SKM-1 treated with dmso at 0.1 percent for 144 hours (cell line): ENCODE results near the gene DDX20.
"Not testable (repeated sequence)": the region's sequence is repeated elsewhere in the genome, so short reads cannot be mapped to it uniquely, and the experiment has no call there.

Experiments
- DNase-seq: peaks from one replicate; lab custom pipeline; 2025; ENCODE audit not compliant: unreplicated experiment; lab: John Stamatoyannopoulos, UW

DDX20 gene

DNA sequence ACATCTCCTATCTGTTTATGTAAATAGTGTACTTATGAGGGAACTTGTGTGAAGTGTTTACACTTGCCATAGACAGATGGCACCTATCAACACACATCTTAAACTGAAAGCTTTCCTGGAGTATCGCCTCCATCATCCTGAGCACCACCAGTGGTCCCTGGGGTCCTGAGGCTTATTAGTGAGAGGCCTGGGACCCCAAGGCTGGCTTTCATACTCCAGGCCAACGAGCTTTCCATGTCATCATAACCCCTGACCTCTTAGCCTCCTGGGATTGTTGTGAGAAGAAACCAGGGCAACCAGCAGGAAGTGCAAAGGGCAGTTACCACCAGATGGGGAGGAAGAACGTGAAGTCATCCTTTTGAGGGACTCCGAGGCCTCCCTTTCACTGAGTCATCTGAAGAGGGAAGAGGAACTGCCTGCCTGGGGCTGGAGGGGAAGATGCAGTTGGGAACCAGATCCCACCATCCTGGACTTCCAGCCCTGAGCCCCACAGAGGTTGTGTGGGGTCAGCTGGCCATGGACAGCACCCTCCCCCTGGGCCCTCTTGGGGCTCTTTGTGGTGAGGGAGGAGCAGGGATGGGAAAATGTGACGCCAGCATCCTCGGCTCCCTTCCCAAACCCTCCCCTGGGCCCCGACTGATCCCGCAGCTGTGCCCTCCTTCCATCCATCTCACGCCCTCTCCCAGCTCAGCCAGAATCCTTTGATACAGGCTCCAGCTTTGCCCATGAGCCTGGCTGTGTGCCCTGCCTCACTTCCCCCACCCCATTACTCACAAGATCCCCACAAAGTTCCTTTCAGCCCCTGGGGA is 22.3 kb upstream of the DDX20 start:
- DNase-seq, result peak; percentile 98

DNA sequence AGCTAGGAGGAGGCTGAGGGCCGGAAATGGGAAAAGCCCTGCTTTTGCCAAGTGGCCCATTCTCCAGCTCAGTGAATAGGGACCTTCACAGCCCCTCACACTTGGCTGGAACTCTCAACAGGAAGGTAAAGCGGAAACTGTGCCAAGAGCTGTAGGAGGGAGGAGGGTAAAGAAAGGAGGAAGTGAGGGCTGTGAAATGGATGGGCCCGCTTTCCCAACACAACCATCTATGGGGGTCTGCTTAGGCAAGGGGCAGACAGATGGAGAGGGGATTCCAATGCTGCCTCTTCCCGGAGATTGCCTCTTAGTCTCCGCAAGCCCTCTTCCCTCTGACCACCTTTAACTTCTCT is 21.7 kb upstream of the DDX20 start:
- DNase-seq, result peak; percentile 87

DNA sequence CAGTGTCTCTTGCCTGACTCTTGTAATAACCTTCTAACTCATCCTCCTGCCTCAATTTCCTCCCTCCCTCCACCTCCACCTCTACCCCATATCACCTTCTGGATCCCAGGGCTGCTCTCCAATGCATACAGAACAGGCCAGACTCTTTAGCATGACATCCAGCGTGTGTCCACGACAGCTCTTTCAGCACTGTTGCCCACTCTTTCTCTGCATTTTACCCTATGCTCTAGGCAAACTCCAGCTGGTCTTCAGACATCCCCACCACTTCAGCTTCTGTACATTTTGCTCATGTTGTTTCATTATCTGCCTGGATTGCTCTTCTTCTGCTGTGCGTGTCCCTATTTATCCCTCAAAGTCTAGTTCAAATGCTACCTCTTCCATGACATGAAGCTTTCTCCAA is 21.3 kb upstream of the DDX20 start:
- DNase-seq, result no peak

DNA sequence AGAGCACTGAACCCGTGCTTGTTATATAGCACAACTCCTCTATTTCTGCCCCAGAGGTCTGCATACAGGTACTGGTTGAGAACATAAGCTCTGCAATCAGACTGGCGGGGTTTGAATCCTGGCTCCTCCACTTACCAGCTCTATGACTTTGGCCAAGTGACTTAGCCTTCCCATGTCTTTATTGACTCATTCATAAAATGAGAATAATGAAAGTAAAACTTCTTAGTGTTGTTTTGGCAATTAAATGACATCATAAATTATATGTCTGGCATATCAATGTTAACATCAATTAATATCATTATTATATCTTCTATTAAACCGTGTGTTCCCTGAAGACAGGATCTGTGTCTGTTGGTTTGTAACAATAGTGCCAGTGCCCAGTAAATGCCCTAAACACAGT is 20.8 kb upstream of the DDX20 start:
- no peak for DNase-seq

DNA sequence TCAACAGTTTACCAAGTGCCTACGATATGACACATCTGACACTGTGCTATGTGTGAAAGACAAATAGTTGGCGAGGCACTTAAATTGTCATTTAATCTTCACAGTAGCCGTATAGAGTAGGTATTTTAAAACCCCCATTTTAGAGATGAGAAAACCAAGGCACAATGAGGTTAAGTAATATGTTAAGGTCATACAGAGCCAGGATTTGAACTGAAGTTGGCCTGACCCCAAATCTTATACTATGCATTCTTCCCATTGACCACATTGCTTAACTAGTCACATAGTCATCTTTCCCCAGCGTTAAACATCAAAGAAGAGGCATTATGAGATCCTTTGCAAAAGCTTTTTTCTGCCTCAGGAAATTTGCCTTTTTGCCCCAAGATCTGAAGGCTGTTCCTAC is 20.4 kb upstream of the DDX20 start:
- no peak for DNase-seq

DNA sequence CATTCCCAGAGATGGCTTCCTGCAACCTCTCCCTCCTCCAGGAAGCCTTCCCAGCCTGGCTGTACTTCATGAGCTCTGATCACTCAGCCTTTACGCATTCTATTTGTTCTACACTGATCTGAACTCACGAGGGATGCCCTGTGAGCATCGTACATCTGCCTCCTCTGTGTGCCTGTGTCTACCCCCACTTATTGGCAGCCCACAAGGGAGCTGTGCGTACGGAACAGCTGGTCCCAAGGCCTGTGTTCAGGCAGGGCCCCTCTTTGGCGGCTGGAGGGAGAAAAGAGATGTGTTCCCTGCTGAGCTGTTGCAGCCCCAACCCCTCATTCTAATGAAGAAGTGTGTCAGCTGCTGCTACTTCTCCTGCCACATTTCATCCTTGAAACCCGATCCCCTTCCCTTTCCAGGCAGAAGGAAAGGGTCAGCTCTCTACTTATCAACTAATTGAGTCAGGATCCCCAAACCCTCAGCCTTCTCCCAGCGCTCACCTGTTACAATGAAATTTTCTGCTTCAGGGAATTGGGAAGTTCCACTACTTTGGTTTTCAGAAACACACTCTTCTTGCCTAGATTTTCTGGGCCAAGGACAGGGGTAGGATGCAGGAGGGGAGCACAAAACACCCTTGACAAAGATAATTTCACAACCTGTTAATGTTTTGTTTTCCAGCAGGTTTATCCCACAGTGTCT is 19.7 kb upstream of the DDX20 start:
- DNase-seq, result no peak

DNA sequence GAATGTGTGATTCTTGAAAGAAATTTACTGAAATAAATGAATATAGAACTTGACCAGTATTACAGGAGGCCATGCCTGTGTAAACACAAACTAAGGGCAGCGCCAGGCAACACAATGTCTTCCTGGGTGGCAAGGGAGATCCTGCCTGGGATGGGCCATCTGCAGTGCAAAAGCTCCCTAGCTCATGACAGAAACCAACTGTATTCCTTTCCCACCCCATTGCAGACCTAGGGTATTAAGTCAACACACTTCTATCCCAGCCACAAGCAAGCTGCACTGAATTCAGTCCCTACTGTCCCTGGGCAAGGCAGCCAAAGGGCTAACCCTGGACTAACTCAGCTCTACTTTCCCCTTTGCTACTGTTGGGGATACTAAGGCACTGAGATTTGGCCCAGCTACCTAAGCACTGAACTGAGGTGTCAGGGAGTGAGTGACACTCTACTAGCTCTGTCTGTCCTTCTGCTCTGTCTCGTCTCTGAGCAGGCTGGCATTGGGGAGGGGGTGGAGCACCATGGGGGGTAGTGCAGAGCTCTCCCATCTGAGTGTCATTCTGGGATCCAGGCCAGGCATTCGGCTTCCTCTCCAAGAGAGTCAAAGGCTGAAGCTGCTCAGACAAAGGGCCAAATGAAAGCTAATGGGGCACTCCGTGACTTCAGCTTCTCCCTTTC is 19.0 kb upstream of the DDX20 start:
- no peak for DNase-seq

DNA sequence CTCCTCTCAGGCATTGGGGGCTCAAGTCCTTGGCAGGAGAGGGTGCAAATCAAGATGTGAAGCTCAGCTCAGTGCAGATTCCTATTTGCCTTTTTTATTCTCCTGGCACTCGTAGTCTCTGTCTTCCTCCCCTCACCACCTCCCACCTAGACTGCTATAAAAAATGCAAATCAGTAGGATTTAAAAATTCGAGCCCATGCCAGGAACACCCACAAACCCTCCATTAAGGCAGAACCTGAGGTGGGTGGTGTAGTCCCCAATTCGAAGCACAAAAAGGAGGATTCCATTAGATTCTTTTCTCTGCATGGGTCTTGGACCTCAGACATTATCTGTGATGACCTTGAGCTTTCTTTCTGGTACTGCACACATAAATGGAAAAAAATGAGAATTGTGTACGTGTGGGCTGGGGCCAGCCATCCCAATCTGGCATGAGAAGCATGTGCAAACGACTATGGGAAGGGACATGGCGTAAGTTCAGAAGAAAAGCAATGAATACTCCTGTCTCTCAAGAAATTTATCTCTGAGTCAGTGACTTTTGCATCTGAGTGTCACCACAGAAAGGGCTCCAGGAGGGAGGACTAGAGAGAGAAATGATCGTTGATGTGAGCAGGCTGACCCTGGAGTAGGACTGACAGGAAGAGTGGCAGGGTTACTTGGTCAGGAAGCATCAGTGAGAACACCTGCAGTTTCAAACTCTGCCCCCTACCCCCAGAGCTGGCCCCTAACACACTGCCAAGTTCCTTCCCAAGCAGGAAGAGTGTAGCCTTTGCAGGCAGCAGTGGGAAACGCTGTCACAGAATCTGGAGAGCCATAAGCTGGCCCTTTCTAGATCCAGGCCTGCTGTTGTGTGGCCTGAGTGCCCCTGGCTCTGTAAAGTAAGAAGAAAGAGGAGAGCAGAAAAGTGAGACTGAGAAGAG is 18.2 kb upstream of the DDX20 start:
- no peak for DNase-seq

DNA sequence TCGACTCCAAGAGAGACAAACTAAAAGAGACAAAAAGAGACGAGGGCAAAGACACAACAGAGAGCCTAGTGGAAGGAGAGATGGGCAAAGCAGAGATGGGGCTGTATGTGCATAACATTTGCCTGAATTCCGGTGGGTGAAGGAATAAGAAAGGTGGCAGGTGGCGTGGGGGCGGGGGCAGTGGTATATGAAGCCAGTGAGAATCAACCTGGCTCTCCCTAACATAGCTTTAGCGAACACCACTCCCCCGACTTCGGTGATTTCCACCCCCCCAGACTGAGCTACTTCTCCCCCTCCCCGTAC is 17.6 kb upstream of the DDX20 start:
- DNase-seq, result no peak

DNA sequence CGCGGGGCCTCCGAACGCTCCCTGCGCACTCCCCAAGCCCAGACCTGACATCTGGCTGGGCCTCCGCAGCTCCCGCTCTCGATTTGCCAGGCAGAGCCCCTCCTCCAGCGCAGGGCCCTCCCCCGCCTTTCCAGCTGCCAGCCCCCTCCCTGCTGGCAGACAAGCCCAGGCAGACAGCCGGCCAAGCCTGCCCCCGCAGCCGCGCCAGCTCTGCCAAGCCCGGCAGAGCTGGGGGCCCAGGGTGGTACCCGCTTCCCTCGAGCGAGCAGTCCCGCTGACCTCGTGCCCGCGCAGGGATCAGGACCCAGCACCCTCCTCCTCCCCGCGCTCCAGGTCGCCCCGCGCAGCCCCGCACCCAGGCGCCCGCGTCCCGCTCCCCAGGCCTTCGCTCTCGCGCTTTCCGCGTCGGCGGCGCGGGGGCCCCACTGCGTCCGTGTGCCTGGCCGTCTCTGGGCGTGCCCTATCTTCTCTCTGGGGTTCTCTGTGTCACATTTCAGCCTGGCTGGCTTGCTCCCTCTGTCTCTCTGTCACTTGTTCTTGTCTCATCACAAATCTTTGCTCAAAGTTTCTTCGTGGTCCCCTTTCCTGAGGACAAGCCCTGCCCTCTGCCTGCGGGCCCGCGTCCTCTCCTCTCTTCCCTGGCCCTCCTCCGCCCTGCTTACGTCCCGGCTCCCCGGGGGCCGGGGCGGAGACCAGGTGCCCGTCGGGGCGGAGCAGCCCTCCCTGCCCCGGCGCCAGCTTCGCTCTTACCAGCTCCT is 17.1 kb upstream of the DDX20 start:
- peak; percentile 57 for DNase-seq

DNA sequence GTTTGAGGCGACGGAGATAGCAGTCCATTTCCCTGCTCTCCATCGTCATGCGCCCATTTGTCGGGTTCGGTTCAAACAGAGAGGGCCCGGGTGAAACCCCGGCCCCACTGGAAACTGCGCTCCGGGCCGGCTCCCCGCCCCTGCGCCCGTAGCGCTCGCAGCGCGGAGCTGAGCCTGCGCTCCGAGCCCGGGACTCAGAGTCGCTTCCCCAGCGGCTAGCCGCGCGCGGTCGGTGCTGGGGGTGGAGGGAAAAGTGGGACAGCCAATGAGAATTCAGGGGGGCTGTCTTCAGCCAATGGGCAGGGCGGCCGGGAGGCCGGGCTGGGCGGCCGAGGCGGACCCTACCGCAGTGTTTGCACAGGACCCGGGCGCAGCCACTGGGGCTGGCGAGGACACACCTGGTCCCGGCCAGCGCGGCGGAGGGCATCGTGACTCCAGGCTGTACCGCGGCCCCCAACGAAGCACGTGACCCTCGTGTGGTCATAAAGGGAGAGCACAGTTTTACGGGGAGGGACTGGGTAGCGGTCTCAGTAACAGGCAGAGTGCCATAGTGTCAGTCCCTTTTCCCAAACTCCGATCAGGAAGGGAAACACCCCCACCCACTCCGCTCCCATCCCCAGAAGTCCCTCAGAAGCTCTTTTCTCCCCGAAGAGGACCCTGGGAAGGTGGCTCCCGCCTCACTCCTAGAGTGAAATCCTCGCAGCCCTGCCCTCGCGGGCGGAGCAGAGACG is 16.3 kb upstream of the DDX20 start, which contains the start of gene INKA2:
INKA2 (minus strand) TSS at position 202 of the 731 bp plus-strand sequence; CDS start at position 49, 153 bp downstream.
- DNase-seq, result peak; percentile 83

DNA sequence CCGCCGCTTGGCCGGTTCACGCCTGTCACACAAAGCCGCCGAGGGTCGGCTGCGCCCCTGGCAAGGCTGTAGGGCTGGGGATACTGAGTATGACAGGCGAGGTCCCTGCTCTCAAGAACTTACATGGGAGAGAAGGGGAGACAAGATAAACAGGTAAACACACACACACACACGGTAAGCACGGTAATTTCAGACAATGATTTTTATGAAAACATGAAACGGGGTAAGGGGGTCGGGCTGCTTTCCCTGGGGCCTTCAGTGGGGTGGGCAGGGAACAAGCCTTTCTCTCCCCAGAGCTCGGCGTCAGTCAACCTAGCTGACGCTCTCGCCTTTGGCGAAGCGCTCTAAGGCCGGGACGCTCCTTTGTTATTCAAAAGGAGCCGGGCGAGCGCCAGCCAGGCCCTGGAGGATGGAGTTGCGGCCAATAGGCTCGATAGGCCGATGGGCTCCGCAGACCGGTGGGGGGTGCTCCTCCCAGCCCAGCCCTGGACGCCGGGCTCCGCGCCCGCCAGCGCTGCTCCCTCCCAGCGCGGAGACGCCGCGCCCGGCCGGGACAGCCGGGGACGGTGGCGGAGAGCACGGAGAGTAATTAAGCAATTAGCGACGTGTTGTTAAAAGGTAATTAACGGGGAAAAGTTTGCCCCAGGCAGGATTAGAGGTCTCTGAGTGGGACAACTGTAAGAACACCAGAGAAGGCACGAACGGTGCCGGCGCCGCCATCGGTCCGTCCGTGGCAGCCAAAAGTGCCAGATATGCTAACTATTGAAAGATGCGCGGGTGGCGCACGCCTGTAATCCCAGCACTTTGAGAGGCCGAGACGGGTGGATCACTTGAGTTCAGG is 15.6 kb upstream of the DDX20 start:
- DNase-seq, result no peak

DNA sequence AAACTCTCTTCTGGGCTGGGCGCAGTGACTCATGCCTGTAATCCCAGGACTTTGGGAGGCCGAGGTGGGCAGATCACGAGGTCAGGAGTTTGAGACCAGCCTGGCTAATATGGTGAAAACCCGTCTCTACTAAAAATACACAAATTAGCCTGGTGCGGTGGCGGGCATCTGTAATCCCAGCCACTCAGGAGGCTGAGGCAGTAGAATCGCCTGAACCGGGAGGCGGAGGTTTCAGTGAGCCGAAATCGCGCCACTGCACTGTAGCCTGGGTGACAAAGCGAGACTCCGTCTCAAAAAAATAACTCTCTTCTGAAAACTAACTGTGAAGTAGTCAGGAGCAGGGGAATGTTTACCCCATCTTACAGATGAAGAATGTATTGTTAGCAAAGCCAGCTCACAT is 13.4 kb upstream of the DDX20 start:
- DNase-seq, result not testable (repeated sequence)

DNA sequence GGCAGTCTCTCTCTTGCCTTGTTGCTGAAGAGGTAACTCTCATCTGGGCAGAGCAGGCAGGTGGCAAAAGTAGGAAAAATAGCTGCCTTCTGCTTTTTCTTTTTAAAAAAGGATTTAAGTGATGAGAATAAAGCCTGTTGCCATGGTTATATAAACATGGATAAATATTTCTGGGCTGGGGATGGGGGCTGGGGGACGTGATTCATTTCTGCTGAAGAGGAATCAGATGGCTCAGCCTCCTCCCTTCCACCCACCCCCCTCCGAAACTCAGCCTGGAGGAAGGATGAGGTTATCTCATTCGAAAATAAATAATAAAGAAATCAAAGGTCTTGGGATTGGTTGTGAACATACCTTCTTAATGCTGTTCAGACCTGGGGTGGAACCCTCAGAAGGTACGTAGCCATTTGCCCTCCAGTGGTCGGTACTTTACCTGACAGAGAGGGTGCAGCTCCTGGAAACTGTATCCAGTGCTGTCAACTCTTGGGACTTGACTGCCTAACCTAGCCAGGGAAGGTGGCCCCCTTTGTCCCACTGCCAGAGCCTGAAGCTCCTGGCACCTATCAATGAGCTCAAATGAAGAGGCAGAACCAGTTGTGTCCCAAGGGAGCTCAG is 12.7 kb upstream of the DDX20 start:
- no peak for DNase-seq

DNA sequence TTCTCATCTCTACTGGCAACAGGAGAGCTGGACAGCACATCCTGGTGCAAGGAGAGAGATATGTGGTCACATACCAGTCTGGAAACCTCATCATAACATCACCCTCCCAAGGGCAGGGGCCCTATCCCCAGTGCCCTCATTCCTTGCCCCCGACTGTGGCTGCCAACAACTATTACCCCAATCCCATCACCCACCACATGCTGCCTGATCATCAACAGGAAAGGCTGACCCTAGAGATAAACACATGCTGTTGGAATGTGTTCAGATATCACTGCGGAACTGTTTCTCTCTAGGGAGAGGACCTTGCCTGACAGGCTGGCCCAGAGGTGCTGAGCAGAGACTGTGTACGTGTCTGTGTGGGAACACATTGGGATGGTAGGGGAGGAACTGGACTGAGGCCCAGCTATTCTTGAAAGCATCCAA is 12.0 kb upstream of the DDX20 start:
- no peak for DNase-seq

DNA sequence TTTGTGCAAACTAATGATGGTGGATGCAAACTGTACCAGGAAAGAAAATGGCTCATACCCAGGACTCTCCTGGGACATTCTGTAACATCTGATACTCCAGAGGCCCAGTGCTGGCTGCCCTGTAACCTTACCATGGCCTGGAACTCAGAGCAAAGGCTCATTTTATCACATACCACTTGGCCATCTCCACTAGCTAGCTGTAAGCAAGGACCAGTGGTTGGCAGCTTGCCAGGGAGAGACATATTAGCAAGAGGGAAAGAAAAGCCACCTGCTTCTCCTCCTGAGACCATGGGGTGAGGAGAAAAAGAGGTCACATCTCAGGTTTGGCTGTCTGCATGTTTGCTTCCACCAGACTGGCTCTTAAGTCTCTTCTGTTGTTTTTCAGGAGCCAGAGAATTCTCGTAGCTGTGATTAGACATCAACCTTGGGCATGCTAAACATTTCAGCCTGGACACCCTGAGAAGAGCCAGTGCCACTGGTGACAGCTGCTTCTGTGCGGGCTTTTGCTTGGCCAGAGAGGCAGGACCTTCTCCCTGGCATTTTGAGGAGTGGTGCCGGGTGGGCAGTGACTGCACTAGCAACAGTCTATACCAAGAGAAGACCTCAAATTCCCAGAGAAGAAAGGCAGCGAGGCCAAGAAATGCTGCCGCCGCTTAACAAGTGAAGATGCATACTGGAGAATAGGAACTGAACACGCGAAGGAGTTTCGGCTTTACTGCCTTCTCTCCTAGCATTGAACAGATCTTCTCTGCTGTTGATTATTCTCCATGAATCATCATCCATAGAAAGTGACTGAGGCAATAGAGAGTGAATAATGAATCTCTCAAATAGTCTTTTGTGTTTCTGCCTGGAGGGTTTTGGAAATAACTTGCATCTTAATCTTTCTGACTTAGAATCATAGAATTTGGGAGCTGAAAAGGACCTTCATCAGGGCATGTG is 9.8 kb upstream of the DDX20 start:
- DNase-seq, result no peak

DNA sequence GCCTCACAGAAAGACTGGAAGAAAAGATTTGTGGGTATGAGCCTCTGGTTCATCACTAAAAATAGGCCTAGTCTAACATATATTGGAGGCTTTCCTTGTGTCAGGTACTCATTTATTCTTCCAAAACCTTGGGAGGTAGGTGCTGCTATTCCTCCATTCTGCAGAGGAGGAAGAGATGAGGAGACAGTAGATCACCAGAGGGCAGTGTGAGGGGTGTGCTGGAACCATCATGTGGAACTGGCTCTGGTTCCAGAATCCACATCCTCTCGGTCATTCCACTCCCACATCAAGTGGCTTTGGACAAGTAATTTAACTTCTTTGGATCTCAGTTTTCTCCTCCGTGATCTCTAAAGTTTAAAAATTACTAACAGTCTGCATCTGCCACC is 9.1 kb upstream of the DDX20 start:
- DNase-seq, result no peak
